Stimulated activated CD4-positive, alpha-beta T cell treated with anti-CD3 and anti-CD28 coated beads, Interleukin-4, amount 100 ng/mL, for 1 hour (primary cell): ENCODE data around the gene TM4SF4.

Experiments used
- DNase-seq: peaks from one replicate; pipeline ENCODE4 v3.0.0-alpha.2; 2020

Gene TM4SF4

GRCh38 chr3:149455989-149456388 is 18.5 kb upstream of the TM4SF4 start:
- DNase-seq, result no peak

- no peak for DNase-seq
These were observed 14.9 kb upstream of the TM4SF4 start for GRCh38 chr3:149459491-149460059.

DNA sequence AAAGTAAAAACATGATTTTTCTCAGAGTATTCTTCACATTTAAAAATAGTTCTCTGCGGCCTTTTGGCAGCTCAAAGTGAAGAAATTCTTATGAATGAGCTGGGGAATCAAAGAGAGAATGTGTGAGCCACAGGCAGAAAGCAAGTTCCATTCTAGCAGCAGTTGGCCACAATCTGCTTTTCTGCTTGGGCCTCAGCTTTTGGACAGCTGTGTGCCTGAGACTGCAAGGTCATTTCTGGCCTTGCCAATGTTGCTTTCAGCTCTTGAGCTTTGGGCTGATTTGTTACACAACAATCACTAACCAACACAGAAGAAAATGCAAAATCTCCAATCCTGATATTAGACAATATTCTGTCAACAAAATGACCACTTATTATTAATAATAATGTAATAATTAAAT is 14.4 kb upstream of the TM4SF4 start:
- no peak for DNase-seq

DNA sequence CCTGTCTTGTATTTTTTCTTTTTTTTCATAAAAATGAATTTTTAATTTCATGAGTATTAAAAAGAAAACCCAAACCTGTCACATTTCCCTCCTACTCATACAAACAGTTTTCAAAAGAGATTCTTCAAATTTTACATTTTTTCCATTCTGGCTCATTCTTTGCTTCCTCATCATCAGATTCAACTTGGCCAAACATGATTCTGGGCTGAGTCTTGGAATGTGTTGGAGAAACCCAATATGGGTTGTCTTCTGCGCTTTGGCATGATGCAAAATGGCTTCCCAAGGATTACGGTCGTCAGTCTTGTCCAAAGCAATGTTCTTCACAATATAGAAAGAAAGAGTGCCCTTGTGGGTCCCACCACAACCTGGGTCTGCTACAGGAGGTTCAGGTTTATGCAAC is 12.4 kb upstream of the TM4SF4 start:
- DNase-seq, result no peak

DNA sequence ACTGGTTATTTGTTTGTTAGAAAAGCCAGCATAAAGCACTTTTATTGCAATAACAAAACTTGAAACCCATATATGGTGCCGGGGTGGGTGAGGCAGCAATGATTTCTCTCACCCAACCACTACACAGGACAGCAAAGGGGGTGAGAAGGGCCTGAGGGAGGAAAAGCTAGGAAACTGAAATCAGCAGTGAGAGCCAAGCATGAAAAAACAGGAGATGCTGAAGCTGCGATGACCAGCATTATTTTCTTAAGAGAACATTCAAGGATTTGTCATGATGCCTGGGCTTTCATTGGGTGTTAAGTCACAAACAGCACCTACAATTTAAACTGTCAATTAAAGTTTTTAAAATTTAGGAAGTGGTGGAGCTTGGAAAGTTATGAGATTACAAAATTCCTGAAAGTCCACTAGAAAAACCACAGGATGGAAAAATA is 11.9 kb upstream of the TM4SF4 start:
- no peak for DNase-seq

DNA sequence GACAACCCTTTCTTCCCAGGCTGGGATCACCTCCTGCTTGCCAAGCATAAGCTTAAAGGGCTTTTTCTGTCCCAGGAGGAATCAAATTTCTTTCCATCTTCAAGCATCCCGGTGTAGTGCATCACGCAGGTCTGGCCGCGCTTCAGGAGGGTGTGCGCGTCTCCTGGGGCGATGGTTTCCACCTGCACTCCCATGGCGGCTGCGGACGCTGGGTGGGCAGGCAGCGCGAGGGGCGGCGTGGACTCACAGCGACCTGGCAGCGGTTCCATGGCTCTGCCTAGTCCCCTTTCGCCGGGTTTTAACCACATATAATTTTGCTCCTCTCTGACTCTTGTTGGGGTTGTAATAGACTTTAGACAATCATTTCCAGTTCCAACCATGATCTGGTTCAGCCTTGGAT is 10.6 kb upstream of the TM4SF4 start:
- DNase-seq, result no peak

DNA sequence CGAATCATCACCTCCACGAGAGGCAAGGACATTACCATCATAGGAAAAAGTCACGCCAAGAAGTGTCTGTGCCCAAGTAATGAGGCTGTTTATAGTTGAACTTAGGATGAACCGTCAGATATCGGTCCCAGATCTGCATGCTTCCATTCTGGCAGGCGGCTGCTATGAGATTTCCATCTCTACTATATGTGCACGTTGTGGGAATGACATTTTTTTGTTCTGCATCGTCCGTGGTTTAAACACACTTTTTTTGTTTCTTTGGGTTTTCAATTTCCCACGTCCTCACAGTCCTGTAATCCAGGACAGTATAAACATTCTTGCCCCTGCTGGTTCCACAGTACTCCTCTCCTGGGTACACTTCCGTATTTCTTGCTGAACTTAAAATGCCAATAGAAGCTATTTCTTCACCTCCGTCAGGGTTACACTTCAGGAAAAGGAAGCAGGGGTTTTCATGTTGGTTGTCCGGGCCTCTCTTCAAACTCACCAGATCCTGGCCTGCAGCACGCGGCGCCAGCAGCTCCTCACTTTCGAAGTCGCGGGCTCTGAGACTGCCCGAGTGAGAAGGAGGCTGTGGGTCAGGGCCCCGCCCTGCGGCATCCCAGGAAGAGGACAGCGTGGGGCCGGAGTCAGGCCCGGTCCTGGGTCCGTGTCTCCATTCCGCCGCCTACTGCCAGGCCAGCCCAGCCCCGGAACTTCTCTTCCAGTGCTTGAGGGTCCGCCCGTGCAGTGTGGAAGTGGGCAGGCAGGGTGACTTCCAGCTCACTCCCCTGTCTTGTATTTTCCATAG is 9.8 kb upstream of the TM4SF4 start:
- no peak for DNase-seq

GRCh38 chr3:149465351-149465883 is 9.1 kb upstream of the TM4SF4 start:
- no peak for DNase-seq

DNA sequence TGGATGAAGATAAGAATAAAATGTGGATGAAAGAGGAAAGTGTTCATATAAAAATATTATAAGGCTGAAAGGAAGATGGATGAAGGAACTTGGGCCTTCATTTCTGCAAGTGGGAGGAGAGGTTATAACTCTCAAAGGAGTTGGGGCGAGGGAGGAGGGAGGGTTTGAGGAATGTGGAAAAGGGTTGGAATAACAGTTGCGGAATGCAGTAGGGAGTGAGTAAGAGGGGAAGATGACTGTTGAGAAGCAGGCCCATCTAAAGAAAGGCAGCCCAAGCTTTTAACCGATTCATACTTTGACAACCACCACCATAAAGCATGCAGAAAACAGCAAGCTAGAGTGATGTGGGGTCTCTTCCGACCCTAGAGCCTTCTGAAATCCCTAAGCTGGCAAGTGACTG is 8.3 kb upstream of the TM4SF4 start:
- no peak for DNase-seq

DNA sequence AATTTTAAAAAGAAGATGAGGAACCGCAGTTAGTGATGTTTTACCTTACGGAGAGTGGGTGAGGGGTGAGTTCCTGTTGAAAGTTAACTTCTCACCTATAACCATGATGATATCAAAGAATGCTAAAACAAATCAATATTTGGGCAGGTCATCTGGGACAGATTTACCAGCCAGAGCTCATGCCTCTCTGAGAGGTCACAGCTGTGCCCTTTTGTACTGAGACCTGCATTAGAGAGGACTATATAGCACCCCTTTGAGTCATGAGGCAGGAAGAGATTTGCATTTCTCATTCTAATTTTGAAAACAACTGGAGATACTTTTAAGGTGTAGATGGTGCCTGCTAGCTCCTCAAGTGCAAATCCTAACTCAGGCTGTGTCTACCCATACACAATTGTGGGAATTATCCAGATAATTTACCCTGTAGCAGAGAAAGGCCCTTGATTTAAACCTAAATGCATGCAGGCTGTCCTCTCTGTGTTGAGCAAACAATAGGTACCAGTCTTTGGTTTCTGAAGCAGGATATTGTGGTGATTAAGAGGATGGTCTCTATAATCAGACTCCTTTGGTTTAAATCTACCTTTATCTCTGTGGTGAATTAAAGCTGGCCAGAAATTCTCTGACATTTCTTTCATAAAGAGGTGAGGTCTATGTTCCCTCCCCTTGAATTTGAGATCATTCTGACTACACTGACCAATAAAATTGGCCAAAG is 5.8 kb upstream of the TM4SF4 start:
- no peak for DNase-seq

GRCh38 chr3:149470381-149470780 is 4.1 kb upstream of the TM4SF4 start:
- DNase-seq, result no peak

GRCh38 chr3:149472030-149472797 is 2.3 kb upstream of the TM4SF4 start:
- DNase-seq, result no peak

GRCh38 chr3:149473357-149474249 is 894 bp upstream of the TM4SF4 start:
- no peak for DNase-seq

DNA sequence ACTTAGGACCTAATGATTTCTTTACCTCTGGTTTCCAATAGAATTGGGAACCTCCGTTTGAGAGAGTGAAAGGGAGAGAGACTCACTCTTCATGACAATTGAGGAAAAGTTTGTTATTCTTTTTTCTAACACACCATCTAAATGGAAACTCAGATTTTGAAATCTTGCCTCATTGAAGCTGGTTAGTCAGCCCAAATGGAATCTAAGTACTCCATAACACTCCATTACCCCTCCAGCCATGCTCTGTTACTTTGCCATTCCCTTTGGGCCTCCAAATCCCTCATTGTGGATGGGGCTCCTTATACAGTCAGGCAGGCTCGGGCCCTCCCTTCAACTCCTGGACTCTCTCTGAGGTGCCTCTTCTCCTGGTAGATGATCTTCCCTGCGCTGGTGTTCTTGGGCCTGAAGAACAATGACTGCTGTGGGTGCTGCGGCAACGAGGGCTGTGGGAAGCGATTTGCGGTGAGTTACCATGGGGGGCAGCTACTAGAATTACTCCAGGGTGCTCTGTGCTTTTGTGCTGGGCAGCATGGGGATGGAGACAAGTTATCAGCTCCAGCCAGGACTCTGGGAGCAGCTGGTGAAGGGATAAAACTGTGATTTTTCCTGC is 1.1 kb downstream of the TM4SF4 start:
- no peak for DNase-seq

- no peak for DNase-seq
These were observed 1.7 kb downstream of the TM4SF4 start for GRCh38 chr3:149476225-149476624.

GRCh38 chr3:149479621-149480325 is 5.3 kb downstream of the TM4SF4 start:
- DNase-seq, result no peak

DNA sequence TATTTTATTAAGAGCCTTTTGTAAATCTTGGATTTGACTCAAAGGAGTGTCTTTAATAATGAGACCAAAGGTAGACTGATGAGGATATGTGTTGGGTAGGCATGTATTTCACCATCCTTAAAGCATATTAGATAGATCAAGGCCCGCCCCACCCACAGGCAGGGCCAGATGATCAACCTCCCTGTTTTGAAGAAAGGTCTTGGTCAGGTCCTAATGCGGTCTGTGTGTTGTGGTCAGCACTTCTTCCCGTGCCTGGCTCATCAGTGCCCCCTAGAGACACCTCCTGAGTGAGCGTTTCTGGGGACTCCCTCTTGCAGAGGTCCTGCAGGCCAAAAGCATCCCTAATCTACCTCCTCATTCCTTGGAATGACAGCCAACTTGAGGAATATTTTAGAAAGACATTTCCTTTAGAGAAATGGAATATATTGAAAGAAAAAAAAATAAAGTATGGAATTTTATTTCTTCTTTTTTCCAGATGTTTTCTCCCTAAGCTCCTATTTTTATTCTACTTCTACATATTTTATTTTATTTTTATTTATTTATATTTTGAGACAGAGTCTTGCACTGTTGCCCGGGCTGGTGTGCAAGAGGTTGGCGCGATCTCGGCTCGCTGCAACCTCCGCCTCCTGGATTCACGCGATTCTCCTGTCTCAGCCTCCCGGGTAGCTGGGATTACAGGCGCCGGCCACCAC is 6.0 kb downstream of the TM4SF4 start:
- peak; percentile 4 for DNase-seq

- DNase-seq, result no peak
These were observed 6.6 kb downstream of the TM4SF4 start for GRCh38 chr3:149481056-149481455.

- no peak for DNase-seq
These were observed 7.0 kb downstream of the TM4SF4 start for GRCh38 chr3:149481491-149481890.

DNA sequence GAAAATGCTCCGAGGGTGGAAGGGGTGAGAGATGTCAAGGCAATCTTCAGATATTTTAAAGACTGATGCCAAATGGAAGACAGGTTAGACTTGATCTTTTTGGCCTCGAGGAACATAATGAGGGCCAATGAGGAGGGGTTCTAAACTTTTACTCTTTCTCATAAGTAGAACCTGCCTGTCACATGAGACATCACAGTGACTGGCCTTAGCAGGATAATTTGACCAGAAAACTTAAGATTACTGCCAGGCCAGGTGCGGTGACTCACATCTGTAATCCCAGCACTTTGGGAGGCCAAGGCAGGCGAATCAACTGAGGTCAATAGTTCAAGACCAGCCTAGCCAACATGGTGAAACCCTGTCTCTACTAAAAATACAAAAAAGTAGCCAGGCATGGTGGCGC is 12.2 kb downstream of the TM4SF4 start:
- DNase-seq, result no peak
